ENCODE measurements around the gene KRTAP21-3.

The KRTAP21-3 gene

GRCh38 chr21:30717105-30717504 is 1.5 kb downstream of the KRTAP21-3 start:
- H3K9me3 ChIP-seq (ENCODE audit: low read depth, low read length), result no peaks in the 10 kb centered on the region
- H3K4me3 ChIP-seq, result no peak overlapping the region
- H3K36me3 ChIP-seq (ENCODE audit: insufficient read depth, low read length), result no peaks in the 10 kb centered on the region
- H3K27ac ChIP-seq, result no peak overlapping the region
- TF ChIP-seq POLR2AphosphoS5 (IDR thresholded peaks at IDR 0.05; ENCODE audit: borderline replicate concordance, low read depth, low read length) (no peak), FOXP2 (optimal IDR thresholded peaks at IDR 0.05; ENCODE audit: control extremely low read depth, extremely low read length, insufficient read depth) (no peak), EZH2 (IDR thresholded peaks at IDR 0.05) (no peak)
- H3K9ac ChIP-seq (ENCODE audit: insufficient read length), result no peak overlapping the region
- no peak for DNase-seq (ENCODE audit: low read depth, low spot score)

GRCh38 chr21:30714946-30715345 is 3.6 kb downstream of the KRTAP21-3 start:
- Histone ChIP-seq H3K9me3 (ENCODE audit: low read depth, low read length) (no peaks in the 10 kb centered on the region), H3K27ac (no peak overlapping the region), H3K9ac (ENCODE audit: insufficient read length) (no peak overlapping the region), H3K4me3 (no peak overlapping the region), H3K36me3 (ENCODE audit: insufficient read depth, low read length) (no peaks in the 10 kb centered on the region)
- TF ChIP-seq FOXP2 (optimal IDR thresholded peaks at IDR 0.05; ENCODE audit: control extremely low read depth, extremely low read length, insufficient read depth), result no peak
- no peak for TF ChIP-seq POLR2AphosphoS5 (IDR thresholded peaks at IDR 0.05; ENCODE audit: borderline replicate concordance, low read depth, low read length)
- TF ChIP-seq EZH2 (IDR thresholded peaks at IDR 0.05), result no peak
- DNase-seq (ENCODE audit: low read depth, low spot score), result no peak

GRCh38 chr21:30714456-30714855 is 4.1 kb downstream of the KRTAP21-3 start:
- Histone ChIP-seq H3K9ac (ENCODE audit: insufficient read length) (no peak overlapping the region), H3K4me3 (no peak overlapping the region), H3K36me3 (ENCODE audit: insufficient read depth, low read length) (no peaks in the 10 kb centered on the region), H3K27ac (no peak overlapping the region), H3K9me3 (ENCODE audit: low read depth, low read length) (no peaks in the 10 kb centered on the region)
- DNase-seq (ENCODE audit: low read depth, low spot score), result no peak
- TF ChIP-seq EZH2 (IDR thresholded peaks at IDR 0.05) (no peak), POLR2AphosphoS5 (IDR thresholded peaks at IDR 0.05; ENCODE audit: borderline replicate concordance, low read depth, low read length) (no peak), FOXP2 (optimal IDR thresholded peaks at IDR 0.05; ENCODE audit: control extremely low read depth, extremely low read length, insufficient read depth) (no peak)

- no peak overlapping the region for H3K27ac ChIP-seq
- no peak overlapping the region for H3K9ac ChIP-seq (ENCODE audit: insufficient read length)
- H3K4me3 ChIP-seq, result no peak overlapping the region
- TF ChIP-seq FOXP2 (optimal IDR thresholded peaks at IDR 0.05; ENCODE audit: control extremely low read depth, extremely low read length, insufficient read depth) (no peak), POLR2AphosphoS5 (IDR thresholded peaks at IDR 0.05; ENCODE audit: borderline replicate concordance, low read depth, low read length) (no peak), EZH2 (IDR thresholded peaks at IDR 0.05) (no peak)
- H3K9me3 ChIP-seq (ENCODE audit: low read depth, low read length), result no peaks in the 10 kb centered on the region
- H3K36me3 ChIP-seq (ENCODE audit: insufficient read depth, low read length), result no peaks in the 10 kb centered on the region
- no peak for DNase-seq (ENCODE audit: low read depth, low spot score)
Measured at GRCh38 chr21:30713766-30714165, 4.8 kb downstream of the KRTAP21-3 start.

GRCh38 chr21:30710499-30710898 is 8.1 kb downstream of the KRTAP21-3 start:
- no peaks in the 10 kb centered on the region for H3K9me3 ChIP-seq (ENCODE audit: low read depth, low read length)
- H3K27ac ChIP-seq, result no peak overlapping the region
- no peak for DNase-seq (ENCODE audit: low read depth, low spot score)
- H3K36me3 ChIP-seq (ENCODE audit: insufficient read depth, low read length), result no peaks in the 10 kb centered on the region
- H3K4me3 ChIP-seq, result no peak overlapping the region
- H3K9ac ChIP-seq (ENCODE audit: insufficient read length), result no peak overlapping the region
- no peak for TF ChIP-seq EZH2 (IDR thresholded peaks at IDR 0.05)

- Histone ChIP-seq H3K36me3 (ENCODE audit: insufficient read depth, low read length) (no peaks in the 10 kb centered on the region), H3K27ac (no peak overlapping the region), H3K4me3 (no peak overlapping the region), H3K9ac (ENCODE audit: insufficient read length) (no peak overlapping the region), H3K9me3 (ENCODE audit: low read depth, low read length) (no peaks in the 10 kb centered on the region)
- TF ChIP-seq POLR2AphosphoS5 (IDR thresholded peaks at IDR 0.05; ENCODE audit: borderline replicate concordance, low read depth, low read length), result no peak
- TF ChIP-seq FOXP2 (optimal IDR thresholded peaks at IDR 0.05; ENCODE audit: control extremely low read depth, extremely low read length, insufficient read depth), result no peak
- no peak for TF ChIP-seq EZH2 (IDR thresholded peaks at IDR 0.05)
- no peak for DNase-seq (ENCODE audit: low read depth, low spot score)
Measured at GRCh38 chr21:30707409-30707808, 11.2 kb downstream of the KRTAP21-3 start.

- no peaks in the 10 kb centered on the region for H3K36me3 ChIP-seq (ENCODE audit: insufficient read depth, low read length)
- DNase-seq (ENCODE audit: low read depth, low spot score), result no peak
- H3K27ac ChIP-seq, result no peak overlapping the region
- no peak overlapping the region for H3K9ac ChIP-seq (ENCODE audit: insufficient read length)
- no peak for TF ChIP-seq EZH2 (IDR thresholded peaks at IDR 0.05)
- no peak for TF ChIP-seq POLR2AphosphoS5 (IDR thresholded peaks at IDR 0.05; ENCODE audit: borderline replicate concordance, low read depth, low read length)
- TF ChIP-seq FOXP2 (optimal IDR thresholded peaks at IDR 0.05; ENCODE audit: control extremely low read depth, extremely low read length, insufficient read depth), result no peak
- H3K9me3 ChIP-seq (ENCODE audit: low read depth, low read length), result no peaks in the 10 kb centered on the region
- H3K4me3 ChIP-seq, result no peak overlapping the region
Measured at GRCh38 chr21:30695956-30696355, 22.6 kb downstream of the KRTAP21-3 start.

GRCh38 chr21:30689822-30690221 is 28.8 kb downstream of the KRTAP21-3 start:
- TF ChIP-seq POLR2AphosphoS5 (IDR thresholded peaks at IDR 0.05; ENCODE audit: borderline replicate concordance, low read depth, low read length) (no peak), EZH2 (IDR thresholded peaks at IDR 0.05) (no peak), FOXP2 (optimal IDR thresholded peaks at IDR 0.05; ENCODE audit: control extremely low read depth, extremely low read length, insufficient read depth) (no peak)
- H3K4me3 ChIP-seq, result no peak overlapping the region
- DNase-seq (ENCODE audit: low read depth, low spot score), result no peak
- no peaks in the 10 kb centered on the region for H3K36me3 ChIP-seq (ENCODE audit: insufficient read depth, low read length)
- no peak overlapping the region for H3K27ac ChIP-seq
- H3K9me3 ChIP-seq (ENCODE audit: low read depth, low read length), result no peaks in the 10 kb centered on the region
- H3K9ac ChIP-seq (ENCODE audit: insufficient read length), result no peak overlapping the region

GRCh38 chr21:30684506-30684905 is 34.1 kb downstream of the KRTAP21-3 start:
- TF ChIP-seq FOXP2 (optimal IDR thresholded peaks at IDR 0.05; ENCODE audit: control extremely low read depth, extremely low read length, insufficient read depth) (no peak), EZH2 (IDR thresholded peaks at IDR 0.05) (no peak), POLR2AphosphoS5 (IDR thresholded peaks at IDR 0.05; ENCODE audit: borderline replicate concordance, low read depth, low read length) (no peak)
- H3K9me3 ChIP-seq (ENCODE audit: low read depth, low read length), result no peaks in the 10 kb centered on the region
- no peak for DNase-seq (ENCODE audit: low read depth, low spot score)
- H3K36me3 ChIP-seq (ENCODE audit: insufficient read depth, low read length), result no peaks in the 10 kb centered on the region
- H3K9ac ChIP-seq (ENCODE audit: insufficient read length), result no peak overlapping the region
- H3K27ac ChIP-seq, result no peak overlapping the region
- no peak overlapping the region for H3K4me3 ChIP-seq
